IMR-90 (cell line): ENCODE results near the gene TCF12. TPM values are rescaled to one million over a fixed set of nuclear protein-coding genes. Genes with fewer than 3 reads are reported as not detected.

Experiments
- ATAC-seq: fragments of 200-7000 bp; cut with Tn5 transposase; 2 replicates; pipeline ENCODE4 v1.9.1; 2020; ENCODE audit warnings: low read depth, mild to moderate bottlenecking, moderate library complexity
- BruUV-seq: library from RNA; stranded (reverse); fragments of 400-500 nt; replicated peaks from 2 replicates; lab custom pipeline; 2021; lab: Mats Ljungman, UMichigan
- CTCF ChIA-PET: fragments of 300-600 bp; formaldehyde crosslinking; extraction: SDS; loops from one replicate; lab custom pipeline; 2021; ENCODE audit warnings: antibody characterized with exemption; lab: Yijun Ruan, JAX
- POLR2A ChIA-PET: fragments of 300-600 bp; sonication (Branson Sonifier 250); formaldehyde crosslinking; loops from one replicate; lab custom pipeline; 2022; ENCODE audit warnings: antibody characterized with exemption; ENCODE audit not compliant: unreplicated experiment; lab: Charles Lee
- DNase-seq: peaks from one replicate; pipeline ENCODE4 v3.0.0; 2013
- H2AFZ ChIP-seq: replicated peaks from 2 replicates; pipeline ENCODE3; 2013; ENCODE audit warnings: low read length, mild to moderate bottlenecking; ENCODE audit not compliant: poor library complexity
- H2AK5ac ChIP-seq: 2 replicates; pipeline ENCODE4 v1.6.1; 2013; ENCODE audit warnings: low read depth, low read length, inconsistent platforms
- H2AK9ac ChIP-seq: replicated peaks from 2 replicates; pipeline ENCODE3; 2013; ENCODE audit warnings: mild to moderate bottlenecking, low read depth, low read length, moderate library complexity; ENCODE audit not compliant: poor library complexity
- H2BK120ac ChIP-seq: 2 replicates; pipeline ENCODE4 v1.6.1; 2013; ENCODE audit warnings: low read depth, low read length, inconsistent platforms
- H2BK15ac ChIP-seq: 3 replicates; pipeline ENCODE4 v1.6.1; 2013; ENCODE audit warnings: low read depth, low read length, inconsistent platforms
- H2BK20ac ChIP-seq: 2 replicates; pipeline ENCODE4 v1.6.1; 2013; ENCODE audit warnings: low read depth, mild to moderate bottlenecking, inconsistent platforms, low read length, moderate library complexity
- H2BK5ac ChIP-seq: 2 replicates; pipeline ENCODE4 v1.6.1; 2013; ENCODE audit warnings: mild to moderate bottlenecking, low read depth, low read length, inconsistent platforms; ENCODE audit not compliant: poor library complexity, severe bottlenecking
- H3K14ac ChIP-seq: replicated peaks from 2 replicates; pipeline ENCODE4 v1.6.1; 2013; ENCODE audit warnings: low read depth, low read length, inconsistent platforms
- H3K18ac ChIP-seq: 2 replicates; pipeline ENCODE4 v1.6.1; 2013; ENCODE audit warnings: low read depth, low read length, control low read depth
- H3K23ac ChIP-seq: 2 replicates; pipeline ENCODE4 v1.6.1; 2013; ENCODE audit warnings: low read depth, low read length, inconsistent platforms
- H3K27ac ChIP-seq: 2 replicates; pipeline ENCODE4 v1.5.1; 2013; ENCODE audit warnings: mild to moderate bottlenecking, control low read depth, low read length; ENCODE audit not compliant: insufficient read depth
- H3K27me3 ChIP-seq: 2 replicates; pipeline ENCODE4 v1.6.1; 2013; ENCODE audit warnings: low read length; ENCODE audit not compliant: control insufficient read depth, insufficient read depth
- H3K36me3 ChIP-seq: 2 replicates; pipeline ENCODE4 v1.6.1; 2013; ENCODE audit warnings: low read length, mixed read lengths; ENCODE audit not compliant: control insufficient read depth, insufficient read depth
- H3K4ac ChIP-seq: 2 replicates; pipeline ENCODE4 v1.6.1; 2013; ENCODE audit warnings: low read depth, low read length, inconsistent platforms
- H3K4me1 ChIP-seq: 2 replicates; pipeline ENCODE4 v1.6.1; 2013; ENCODE audit warnings: low read length, mixed read lengths; ENCODE audit not compliant: control insufficient read depth, insufficient read depth
- H3K4me2 ChIP-seq: 2 replicates; pipeline ENCODE4 v1.6.1; 2013; ENCODE audit warnings: low read depth, mild to moderate bottlenecking, control low read depth, low read length, moderate library complexity
- H3K4me3 ChIP-seq: 2 replicates; pipeline ENCODE4 v1.5.1; 2013; ENCODE audit warnings: low read depth, mild to moderate bottlenecking, control low read depth, low read length, moderate library complexity; ENCODE audit not compliant: insufficient read depth
- H3K56ac ChIP-seq: 2 replicates; pipeline ENCODE4 v1.6.1; 2013; ENCODE audit warnings: low read length, inconsistent platforms; ENCODE audit not compliant: insufficient read depth; ENCODE audit errors: extremely low read depth
- H3K79me1 ChIP-seq, 2 experiments: 2 replicates each; pipeline ENCODE4 v1.6.1; 2013; ENCODE audit warnings: low read length in 2 of 2, inconsistent platforms in 1 of 2, low read depth in 1 of 2
- H3K9ac ChIP-seq: 2 replicates; pipeline ENCODE4 v1.6.1; 2013; ENCODE audit warnings: low read depth, low read length, control low read depth
- H3K9me1 ChIP-seq: 2 replicates; pipeline ENCODE4 v1.6.1; 2013; ENCODE audit warnings: low read length, inconsistent platforms; ENCODE audit not compliant: insufficient read depth
- H3K9me3 ChIP-seq: 2 replicates; pipeline ENCODE4 v1.6.1; 2013; ENCODE audit warnings: low read length; ENCODE audit not compliant: control insufficient read depth, insufficient read depth
- H4K20me1 ChIP-seq: 2 replicates; pipeline ENCODE4 v1.6.1; 2013; ENCODE audit warnings: low read length, inconsistent platforms; ENCODE audit not compliant: insufficient read depth
- H4K5ac ChIP-seq: 2 replicates; pipeline ENCODE4 v1.6.1; 2013; ENCODE audit warnings: mild to moderate bottlenecking, low read depth, low read length, control low read depth
- H4K8ac ChIP-seq, 2 experiments: 2 replicates each; pipeline ENCODE4 v1.6.1; 2013; ENCODE audit warnings: low read depth in 2 of 2, low read length in 2 of 2, control low read depth in 1 of 2, inconsistent platforms in 1 of 2
- H4K91ac ChIP-seq: 2 replicates; pipeline ENCODE4 v1.6.1; 2013; ENCODE audit warnings: low read depth, low read length, inconsistent platforms; ENCODE audit not compliant: insufficient read depth
- RFX5 ChIP-seq: IDR thresholded peaks from 2 replicates; pipeline ENCODE4 v1.8.0; 2012; ENCODE audit warnings: low read depth, mild to moderate bottlenecking, low read length, moderate library complexity
- WGBS, 2 experiments: methylation state at CpG; one replicate each; pipeline versions ENCODE4 v1.1.5 to v1.1.7; 2013; ENCODE audit warnings: missing lambda C conversion rate in 2 of 2; ENCODE audit not compliant: insufficient read length in 1 of 2; ENCODE audit errors: extremely low coverage in 2 of 2; 5-methylcytosine and 5-hydroxymethylcytosine counted together
- dilution Hi-C: fragments of 300-500 bp; cut with HindIII; formaldehyde crosslinking; loops from one replicate; pipeline ENCODE4 v1.14.3; 2018; ENCODE audit warnings: low sequenced_read_pairs; ENCODE audit not compliant: unreplicated experiment
- in situ Hi-C: fragments of 300-500 bp; cut with MboI; formaldehyde crosslinking; loops from 3 replicates; pipeline ENCODE4 v1.14.3; 2019; ENCODE audit warnings: low sequenced_read_pairs, inconsistent platforms, mixed read lengths
- intact Hi-C: fragments of 100-400 bp; cut with micrococcal nuclease; formaldehyde crosslinking; loops from 2 replicates; pipeline ENCODE4 v1.10.0; 2022
- polyA plus RNA-seq, 3 experiments: library from polyadenylated mRNA; depleted of rRNA; stranded (reverse); fragments of >200 nt; gene quantifications; 2 replicates each; pipeline ENCODE4 v1.2.3, GENCODE V29; 2012; ENCODE audit warnings: low replicate concordance in 1 of 3
- total RNA-seq: library from RNA; depleted of rRNA; stranded (reverse); fragments of >200 nt; gene quantifications from 2 replicates; pipeline ENCODE4 v1.2.3, GENCODE V29; 2012
- TF ChIP-seq, protein P1 (sequence below): conservative IDR thresholded peaks from 2 replicates; pipeline ENCODE4 v1.5.1; 2012; ENCODE audit warnings: mild to moderate bottlenecking, low read depth, low read length, improper control_type of control experiment

TCF12 gene
- total and polyA plus RNA-seq, 2 of the 4 experiments (the other 2 are of a cell fraction): 79.4 to 160 TPM

DNA sequence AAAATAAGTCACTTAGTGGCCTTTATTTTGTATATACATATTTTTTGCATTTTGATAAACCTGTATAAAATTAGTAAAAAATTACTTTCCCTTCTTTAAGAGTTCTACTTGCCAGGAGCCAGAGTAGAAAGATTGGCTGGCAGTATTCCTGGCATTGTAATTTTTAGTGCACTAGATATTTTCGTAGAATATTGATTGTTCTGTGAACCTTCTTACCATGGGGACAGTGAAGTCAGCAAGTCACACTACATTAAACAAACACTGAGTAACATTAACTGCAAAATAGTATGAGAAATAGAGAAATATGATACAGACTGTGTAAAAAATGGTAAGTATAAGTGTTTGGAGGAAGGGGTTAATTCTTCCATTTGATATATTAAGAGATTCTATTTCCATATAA is 26.0 kb downstream of the TCF12 start:
- Histone ChIP-seq H3K4me3 (no peak overlapping the region), H2BK15ac (no peak overlapping the region), H4K8ac (no peak overlapping the region), H3K9me1 (peaks cover 4% of the 10 kb centered on the region; the same call in 1 of the 2 replicates), H3K9me3 (peaks cover 3% of the 10 kb centered on the region; the same call in 1 of the 2 replicates), H3K27me3 (no peaks in the 10 kb centered on the region), H3K79me1 (peaks cover 21 to 60% of the 10 kb centered on the region in 2 experiments), H3K23ac (no peak overlapping the region), H3K4me2 (no peak overlapping the region), H2BK20ac (no peak overlapping the region), H3K4me1 (peaks cover 14% of the 10 kb centered on the region), H3K14ac (no peak overlapping the region), H4K5ac (no peak overlapping the region), H2BK5ac (no peak overlapping the region), H2AK9ac (no peak overlapping the region), H4K91ac (no peak overlapping the region), H2BK120ac (no peak overlapping the region), H3K36me3 (no peaks in the 10 kb centered on the region; the same call in 1 of the 2 replicates), H3K9ac (no peak overlapping the region), H4K20me1 (peaks cover 39% of the 10 kb centered on the region), H2AFZ (no peak overlapping the region), H3K27ac (no peak overlapping the region), H3K56ac (no peak overlapping the region), H2AK5ac (no peak overlapping the region), H3K18ac (no peak overlapping the region), H3K4ac (no peak overlapping the region)
- dilution Hi-C loops (no loop called here), in situ Hi-C loops (no loop called here), intact Hi-C loops (no loop called here)
- POLR2A ChIA-PET: no interaction called here
- no TSS peak for BruUV-seq
- no peak for ATAC-seq
- CTCF ChIA-PET: no interaction called here
- TF ChIP-seq, protein P1, sequence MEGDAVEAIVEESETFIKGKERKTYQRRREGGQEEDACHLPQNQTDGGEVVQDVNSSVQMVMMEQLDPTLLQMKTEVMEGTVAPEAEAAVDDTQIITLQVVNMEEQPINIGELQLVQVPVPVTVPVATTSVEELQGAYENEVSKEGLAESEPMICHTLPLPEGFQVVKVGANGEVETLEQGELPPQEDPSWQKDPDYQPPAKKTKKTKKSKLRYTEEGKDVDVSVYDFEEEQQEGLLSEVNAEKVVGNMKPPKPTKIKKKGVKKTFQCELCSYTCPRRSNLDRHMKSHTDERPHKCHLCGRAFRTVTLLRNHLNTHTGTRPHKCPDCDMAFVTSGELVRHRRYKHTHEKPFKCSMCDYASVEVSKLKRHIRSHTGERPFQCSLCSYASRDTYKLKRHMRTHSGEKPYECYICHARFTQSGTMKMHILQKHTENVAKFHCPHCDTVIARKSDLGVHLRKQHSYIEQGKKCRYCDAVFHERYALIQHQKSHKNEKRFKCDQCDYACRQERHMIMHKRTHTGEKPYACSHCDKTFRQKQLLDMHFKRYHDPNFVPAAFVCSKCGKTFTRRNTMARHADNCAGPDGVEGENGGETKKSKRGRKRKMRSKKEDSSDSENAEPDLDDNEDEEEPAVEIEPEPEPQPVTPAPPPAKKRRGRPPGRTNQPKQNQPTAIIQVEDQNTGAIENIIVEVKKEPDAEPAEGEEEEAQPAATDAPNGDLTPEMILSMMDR: no peak
- TF ChIP-seq RFX5: no peak
- no CpG with 5 or more reads among the region's 1 CpG for WGBS, 2 experiments
- no peak for DNase-seq
